Astrocyte (in vitro differentiated cells and primary cell): ENCODE results near the gene MRPL36. TPM values are rescaled to one million over a fixed set of nuclear protein-coding genes. Genes with fewer than 3 reads are reported as not detected.
A peak's percentile ranks its signal among the peaks of the same experiment; 100 is the strongest.

ENCODE experiments used
- DNase-seq: peaks from one replicate; pipeline ENCODE4 v3.0.0-alpha.2; 2010; ENCODE audit warnings: low read depth
- FAIRE-seq: peaks from 2 replicates; lab custom pipeline; 2011; peaks lifted over from hg19 to GRCh38; lab: Jason Lieb, UNC
- H2AFZ ChIP-seq: 2 replicates; pipeline ENCODE4 v1.6.0; 2012; ENCODE audit warnings: low read depth, low read length, inconsistent platforms
- H3K27ac ChIP-seq: 2 replicates; pipeline ENCODE4 v1.5.1; 2011; ENCODE audit warnings: low read depth, low read length, inconsistent platforms
- H3K27me3 ChIP-seq: 2 replicates; pipeline ENCODE4 v1.6.0; 2011; ENCODE audit warnings: low read length, inconsistent platforms; ENCODE audit not compliant: insufficient read depth
- H3K36me3 ChIP-seq: 2 replicates; pipeline ENCODE4 v1.5.1; 2011; ENCODE audit warnings: low read length, inconsistent platforms; ENCODE audit not compliant: insufficient read depth
- H3K4me1 ChIP-seq: 2 replicates; pipeline ENCODE4 v1.5.1; 2011; ENCODE audit warnings: low read length, inconsistent platforms; ENCODE audit not compliant: insufficient read depth
- H3K4me2 ChIP-seq: 2 replicates; pipeline ENCODE4 v1.6.0; 2012; ENCODE audit warnings: low read length, inconsistent platforms
- H3K4me3 ChIP-seq: 2 replicates; pipeline ENCODE4 v1.5.1; 2011; ENCODE audit warnings: low read depth, mild to moderate bottlenecking, low read length, inconsistent platforms; ENCODE audit not compliant: insufficient read depth
- H3K79me2 ChIP-seq: 2 replicates; pipeline ENCODE4 v1.6.0; 2012; ENCODE audit warnings: mild to moderate bottlenecking, low read length, inconsistent platforms; ENCODE audit not compliant: insufficient read depth
- H3K9ac ChIP-seq: 2 replicates; pipeline ENCODE4 v1.6.0; 2012; ENCODE audit warnings: mild to moderate bottlenecking, low read length, inconsistent platforms
- H3K9me3 ChIP-seq: 2 replicates; pipeline ENCODE4 v1.5.1; 2012; ENCODE audit warnings: low read depth, mild to moderate bottlenecking, low read length, inconsistent platforms; ENCODE audit not compliant: insufficient read depth
- H4K20me1 ChIP-seq: 2 replicates; pipeline ENCODE4 v1.6.0; 2012; ENCODE audit warnings: low read length, inconsistent platforms; ENCODE audit not compliant: insufficient read depth
- H3K27ac Mint-ChIP-seq: one replicate; pipeline ENCODE4 v1.8.0; 2021; ENCODE audit warnings: mild to moderate bottlenecking, mixed read lengths; ENCODE audit not compliant: unreplicated experiment
- H3K27me3 Mint-ChIP-seq: one replicate; pipeline ENCODE4 v1.8.0; 2021; ENCODE audit warnings: low read depth, mixed read lengths; ENCODE audit not compliant: unreplicated experiment
- H3K36me3 Mint-ChIP-seq: one replicate; pipeline ENCODE4 v1.8.0; 2021; ENCODE audit warnings: low read depth, mixed read lengths; ENCODE audit not compliant: unreplicated experiment
- H3K4me1 Mint-ChIP-seq: one replicate; pipeline ENCODE4 v1.8.0; 2021; ENCODE audit warnings: low read depth, mixed read lengths; ENCODE audit not compliant: unreplicated experiment
- H3K4me3 Mint-ChIP-seq: one replicate; pipeline ENCODE4 v1.8.0; 2021; ENCODE audit warnings: mild to moderate bottlenecking, moderate library complexity, mixed read lengths; ENCODE audit not compliant: unreplicated experiment
- H3K9me3 Mint-ChIP-seq: one replicate; pipeline ENCODE4 v1.8.0; 2021; ENCODE audit warnings: mild to moderate bottlenecking, mixed read lengths; ENCODE audit not compliant: unreplicated experiment
- EZH2 ChIP-seq: IDR thresholded peaks from 2 replicates; pipeline ENCODE4 v1.6.1; 2012; ENCODE audit warnings: mild to moderate bottlenecking, low read length, inconsistent platforms; ENCODE audit not compliant: insufficient read depth
- total RNA-seq: library from RNA; stranded (reverse); gene quantifications from 2 replicates; pipeline ENCODE4 v1.2.1, GENCODE V29; 2021
- TF ChIP-seq, protein P1 (sequence below): IDR thresholded peaks from 2 replicates; pipeline ENCODE4 v1.5.1; 2011; ENCODE audit warnings: low read depth, mild to moderate bottlenecking, inconsistent platforms, low read length, moderate library complexity; ENCODE audit not compliant: insufficient read depth

MRPL36 gene
- total RNA-seq, 1 donor from 2014 or later, result 72.2 TPM

DNA sequence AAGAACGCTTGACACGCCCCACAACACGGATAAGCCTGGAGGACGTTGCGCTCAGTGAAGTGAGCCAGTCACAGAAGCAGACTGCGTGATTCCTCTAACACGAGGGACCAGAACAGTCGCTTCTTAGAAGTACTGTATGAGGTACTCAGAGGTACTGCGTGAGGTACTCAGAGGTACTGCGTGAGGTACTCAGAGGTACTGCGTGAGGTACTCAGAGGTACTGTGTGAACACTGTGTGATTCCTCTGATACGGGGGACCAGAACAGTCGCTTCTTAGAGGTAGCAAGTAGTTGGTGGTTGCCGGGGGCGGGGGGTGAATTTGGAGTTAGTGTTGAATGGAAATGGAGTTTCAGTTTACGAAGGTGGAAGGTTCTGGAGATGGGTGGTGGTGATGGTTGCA is 7.3 kb upstream of the MRPL36 start:
- H2AFZ ChIP-seq, result no peak overlapping the region
- no peak overlapping the region for H3K4me3 ChIP-seq
- H3K9me3 ChIP-seq, result no peaks in the 10 kb centered on the region
- no peak overlapping the region for H3K27ac ChIP-seq
- H3K4me1 ChIP-seq, result no peaks in the 10 kb centered on the region
- peaks cover 9% of the 10 kb centered on the region for H4K20me1 ChIP-seq
- H3K79me2 ChIP-seq, result peaks cover 95% of the 10 kb centered on the region
- no peaks in the 10 kb centered on the region for H3K27me3 ChIP-seq
- Mint-ChIP-seq H3K27ac (peak overlapping the region; percentile 77), H3K9me3 (peaks cover 8% of the 10 kb centered on the region), H3K36me3 (peaks cover 60% of the 10 kb centered on the region), H3K4me1 (peaks cover 16% of the 10 kb centered on the region), H3K4me3 (no peak overlapping the region), H3K27me3 (no peaks in the 10 kb centered on the region)
- FAIRE-seq (no peak), DNase-seq (no peak)
- H3K36me3 ChIP-seq, result peaks cover 49% of the 10 kb centered on the region
- H3K4me2 ChIP-seq, result no peak overlapping the region
- TF ChIP-seq EZH2, result no peak
- TF ChIP-seq, protein P1, sequence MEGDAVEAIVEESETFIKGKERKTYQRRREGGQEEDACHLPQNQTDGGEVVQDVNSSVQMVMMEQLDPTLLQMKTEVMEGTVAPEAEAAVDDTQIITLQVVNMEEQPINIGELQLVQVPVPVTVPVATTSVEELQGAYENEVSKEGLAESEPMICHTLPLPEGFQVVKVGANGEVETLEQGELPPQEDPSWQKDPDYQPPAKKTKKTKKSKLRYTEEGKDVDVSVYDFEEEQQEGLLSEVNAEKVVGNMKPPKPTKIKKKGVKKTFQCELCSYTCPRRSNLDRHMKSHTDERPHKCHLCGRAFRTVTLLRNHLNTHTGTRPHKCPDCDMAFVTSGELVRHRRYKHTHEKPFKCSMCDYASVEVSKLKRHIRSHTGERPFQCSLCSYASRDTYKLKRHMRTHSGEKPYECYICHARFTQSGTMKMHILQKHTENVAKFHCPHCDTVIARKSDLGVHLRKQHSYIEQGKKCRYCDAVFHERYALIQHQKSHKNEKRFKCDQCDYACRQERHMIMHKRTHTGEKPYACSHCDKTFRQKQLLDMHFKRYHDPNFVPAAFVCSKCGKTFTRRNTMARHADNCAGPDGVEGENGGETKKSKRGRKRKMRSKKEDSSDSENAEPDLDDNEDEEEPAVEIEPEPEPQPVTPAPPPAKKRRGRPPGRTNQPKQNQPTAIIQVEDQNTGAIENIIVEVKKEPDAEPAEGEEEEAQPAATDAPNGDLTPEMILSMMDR, result no peak
- no peak overlapping the region for H3K9ac ChIP-seq

DNA sequence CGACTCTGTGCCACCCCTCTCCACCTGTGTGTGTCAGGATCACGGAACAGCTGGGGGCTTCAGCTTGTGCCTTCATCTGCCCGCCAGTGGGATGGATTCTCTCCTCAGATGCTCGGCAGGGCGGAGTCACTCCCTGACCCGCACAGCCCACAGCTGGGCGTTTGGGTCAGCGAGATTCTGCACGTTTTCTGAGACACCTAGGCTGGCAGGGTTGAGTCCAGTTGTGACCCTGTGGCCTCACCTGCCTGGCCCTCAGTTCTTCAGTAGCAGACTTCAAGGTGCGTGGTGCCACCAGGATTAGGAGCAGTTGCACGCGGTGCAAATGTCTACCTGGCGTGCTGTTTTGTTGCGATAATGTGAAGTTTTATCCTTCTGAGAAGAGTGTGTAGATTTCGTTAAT is 6.6 kb upstream of the MRPL36 start:
- Histone ChIP-seq H3K36me3 (peaks cover 44% of the 10 kb centered on the region), H3K4me1 (no peaks in the 10 kb centered on the region)

DNA sequence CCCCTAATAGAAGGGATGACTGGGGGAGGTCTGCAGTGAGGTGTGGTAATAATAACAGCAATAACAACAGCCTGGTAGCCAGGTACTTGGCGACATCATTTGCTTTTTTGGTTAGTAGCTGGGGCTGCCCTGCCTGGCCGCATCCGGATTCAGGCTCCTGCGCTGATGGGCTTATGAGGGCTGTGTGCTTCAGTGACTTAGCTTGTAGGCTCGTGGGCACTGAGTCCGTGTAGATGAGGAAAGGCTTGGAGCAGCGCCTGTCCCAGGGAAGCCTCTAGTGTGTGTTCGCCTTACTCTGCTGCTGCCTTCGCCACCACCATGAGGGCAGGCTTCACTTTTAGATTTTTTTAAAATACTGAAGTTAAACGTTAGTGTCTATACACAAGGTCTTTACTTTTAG is 6.1 kb upstream of the MRPL36 start:
- Histone ChIP-seq H3K79me2 (peaks cover 93% of the 10 kb centered on the region), H3K27me3 (no peaks in the 10 kb centered on the region), H3K9me3 (no peaks in the 10 kb centered on the region), H4K20me1 (peaks cover 9% of the 10 kb centered on the region), H3K36me3 (peaks cover 39% of the 10 kb centered on the region), H3K27ac (no peak overlapping the region), H3K9ac (no peak overlapping the region), H3K4me3 (no peak overlapping the region), H2AFZ (no peak overlapping the region), H3K4me1 (peaks cover 2% of the 10 kb centered on the region), H3K4me2 (no peak overlapping the region)
- H3K27me3 Mint-ChIP-seq, result no peaks in the 10 kb centered on the region
- H3K36me3 Mint-ChIP-seq, result peaks cover 47% of the 10 kb centered on the region
- no peak overlapping the region for H3K4me3 Mint-ChIP-seq
- no peak overlapping the region for H3K27ac Mint-ChIP-seq
- no peak for FAIRE-seq
- TF ChIP-seq EZH2, result no peak
- H3K4me1 Mint-ChIP-seq, result peaks cover 16% of the 10 kb centered on the region
- H3K9me3 Mint-ChIP-seq, result peaks cover 7% of the 10 kb centered on the region
- DNase-seq, result no peak

More for the DNA sequence above, 6.6 kb upstream of the MRPL36 start:
- Mint-ChIP-seq H3K9me3 (peaks cover 7% of the 10 kb centered on the region), H3K4me1 (peaks cover 16% of the 10 kb centered on the region), H3K4me3 (no peak overlapping the region), H3K27me3 (no peaks in the 10 kb centered on the region), H3K27ac (no peak overlapping the region), H3K36me3 (peaks cover 52% of the 10 kb centered on the region)
- Histone ChIP-seq H3K9me3 (no peaks in the 10 kb centered on the region), H3K9ac (no peak overlapping the region), H3K27me3 (no peaks in the 10 kb centered on the region), H3K79me2 (peaks cover 95% of the 10 kb centered on the region), H3K4me2 (no peak overlapping the region), H3K27ac (no peak overlapping the region), H4K20me1 (peaks cover 9% of the 10 kb centered on the region), H3K4me3 (no peak overlapping the region), H2AFZ (no peak overlapping the region)
- DNase-seq (no peak), FAIRE-seq (no peak)
- no peak for TF ChIP-seq EZH2
- TF ChIP-seq, protein P1, result no peak
